ENCODE data around the gene TENM4. TPM values are rescaled to one million over a fixed set of nuclear protein-coding genes. Genes with fewer than 3 reads are reported as not detected.

Gene TENM4
- total and polyA plus RNA-seq, 11 donors = 0.08 to 6.4 (median 1.0) TPM

- DNase-seq = no peak
- Histone ChIP-seq H3K4me1 (peaks cover 0 to 19% (median 0%) of the 10 kb centered on the region in 12 donors), H3K27me3 (peaks cover 0 to 8% (median 0%) of the 10 kb centered on the region in 9 donors), H3K9me3 (no peaks in the 10 kb centered on the region), H3K36me3 (no peaks in the 10 kb centered on the region), H3K4me3 (no peak overlapping the region), H3K27ac (peak overlapping the region in 1 of 12 donors; percentile 74)
- TF ChIP-seq CTCF (IDR thresholded peaks at IDR 0.05) (no peak), POLR2A (IDR thresholded peaks at IDR 0.05) (no peak)
- 70 to 75% (median 71%) methylated on average over 5 of the region's 5 CpGs for WGBS, 4 donors
- ATAC-seq = peak in 1 of 4 donors; percentile 43
- intact Hi-C loops (cut with DNase I) = no loop called here
Measured at GRCh38 chr11:78841456-78842060, 599.3 kb downstream of the TENM4 start.

- Histone ChIP-seq H3K27ac (peak overlapping the region in 5 of 12 donors; percentile 11 to 74 (median 35)), H3K36me3 (no peaks in the 10 kb centered on the region), H3K4me1 (peaks cover 0 to 19% (median 0%) of the 10 kb centered on the region in 12 donors), H3K4me3 (no peak overlapping the region), H3K27me3 (peaks cover 0 to 8% (median 0%) of the 10 kb centered on the region in 9 donors), H3K9me3 (no peaks in the 10 kb centered on the region)
- TF ChIP-seq POLR2A (IDR thresholded peaks at IDR 0.05) (no peak), CTCF (IDR thresholded peaks at IDR 0.05) (no peak)
- 70 to 82% (median 80%) methylated on average over 4 of the region's 4 CpGs for WGBS, 4 donors
- ATAC-seq (peak in 3 of 4 donors; percentile 37 to 81 (median 72)), DNase-seq (no peak)
- intact Hi-C loops (cut with DNase I) = no loop called here
Measured at GRCh38 chr11:78840623-78841022, 600.2 kb downstream of the TENM4 start.

- Histone ChIP-seq H3K4me3 (no peak overlapping the region), H3K9me3 (no peaks in the 10 kb centered on the region), H3K4me1 (peaks cover 0 to 19% (median 0%) of the 10 kb centered on the region in 12 donors), H3K27ac (peak overlapping the region in 5 of 12 donors; percentile 11 to 74 (median 35)), H3K36me3 (no peaks in the 10 kb centered on the region), H3K27me3 (peaks cover 0 to 8% (median 0%) of the 10 kb centered on the region in 9 donors)
- intact Hi-C loops (cut with DNase I) = no loop called here
- WGBS, 4 donors = 66 to 73% (median 70%) methylated on average over 3 of the region's 3 CpGs
- peak; percentile 34 to 84 (median 64) for ATAC-seq
- no peak for TF ChIP-seq CTCF (IDR thresholded peaks at IDR 0.05)
- no peak for TF ChIP-seq POLR2A (IDR thresholded peaks at IDR 0.05)
- no peak for DNase-seq
Measured at GRCh38 chr11:78840200-78840599, 600.6 kb downstream of the TENM4 start.

GRCh38 chr11:78838417-78838816 lies 602.4 kb downstream of the TENM4 start:
- 78 to 86% (median 86%) methylated on average over 2 of the region's 2 CpGs for WGBS, 4 donors
- H3K9me3 ChIP-seq = no peaks in the 10 kb centered on the region
- peaks cover 0 to 19% (median 0%) of the 10 kb centered on the region in 12 donors for H3K4me1 ChIP-seq
- ATAC-seq = no peak
- intact Hi-C loops (cut with DNase I) = no loop called here
- TF ChIP-seq CTCF (IDR thresholded peaks at IDR 0.05) (no peak), POLR2A (IDR thresholded peaks at IDR 0.05) (no peak)
- H3K27ac ChIP-seq = no peak overlapping the region
- peaks cover 0 to 8% (median 0%) of the 10 kb centered on the region in 9 donors for H3K27me3 ChIP-seq
- H3K4me3 ChIP-seq = no peak overlapping the region
- no peaks in the 10 kb centered on the region for H3K36me3 ChIP-seq
- DNase-seq = no peak

All from heart left ventricle (tissue), 16 donors.